Ammon's horn (tissue), 1 donor: ENCODE measurements around the gene ETV6.

Source experiments
- DNase-seq: peaks from one replicate; pipeline ENCODE4 v3.0.0-alpha.2; 2016; ENCODE audit warnings: low spot score

The ETV6 gene

DNA sequence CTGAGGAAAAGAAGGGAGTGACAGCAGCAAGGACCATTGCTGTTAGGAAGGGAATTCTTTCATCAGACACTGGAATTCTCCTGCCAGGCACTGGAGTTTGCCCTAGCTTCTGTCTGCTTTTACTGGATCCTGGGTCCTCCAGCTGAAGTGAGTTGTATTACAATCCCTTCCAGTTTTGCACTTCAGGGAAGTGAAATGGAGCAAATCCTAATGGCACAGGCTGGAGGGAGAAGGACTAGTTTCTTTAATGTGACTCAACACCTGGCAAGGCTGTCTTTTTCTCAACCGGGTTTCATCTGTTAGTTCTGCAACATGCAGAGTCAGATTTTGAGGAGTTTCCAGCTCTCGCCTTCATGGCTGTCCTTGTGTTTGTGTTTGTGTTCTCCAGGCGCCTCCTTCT is 45.8 kb downstream of the ETV6 start:
- DNase-seq: no peak

DNA sequence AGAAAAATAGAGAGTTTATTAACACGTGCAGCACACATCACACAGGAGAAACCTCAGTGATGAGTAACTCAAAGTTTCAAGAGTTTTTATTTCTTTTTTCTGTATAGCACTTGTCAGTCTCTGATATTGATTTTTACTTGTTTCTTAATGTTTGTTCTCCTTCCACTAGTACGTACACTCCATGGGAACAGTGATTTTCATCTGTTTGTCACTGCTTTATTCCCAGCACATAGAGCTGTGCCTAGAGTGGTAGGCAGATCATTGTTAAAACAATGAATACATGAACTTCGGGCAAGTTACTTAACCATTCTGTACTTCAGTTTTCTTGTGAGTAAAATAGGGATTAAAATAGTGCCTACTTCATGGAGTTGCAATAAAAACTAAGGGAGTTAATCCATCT is 46.6 kb downstream of the ETV6 start:
- no peak for DNase-seq

DNA sequence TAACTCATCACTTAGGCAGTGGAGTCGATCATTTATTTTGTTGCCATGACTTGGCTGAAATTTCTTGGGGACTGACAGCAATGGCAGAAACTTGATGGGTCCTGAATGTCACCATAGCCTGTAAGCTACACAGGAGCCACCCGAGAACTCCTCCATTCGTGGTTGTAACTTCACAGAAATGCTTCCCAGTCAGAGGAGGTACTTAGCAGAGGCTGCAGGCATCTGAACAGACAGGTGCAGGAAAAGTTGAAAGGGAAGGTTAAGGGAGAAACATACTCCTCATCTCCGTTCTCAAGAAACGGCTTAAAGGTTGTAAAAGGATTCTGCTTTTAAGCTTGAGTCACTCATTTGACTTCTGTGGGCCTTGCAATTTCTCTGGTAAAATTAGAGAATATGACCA is 47.7 kb downstream of the ETV6 start:
- DNase-seq: no peak

DNA sequence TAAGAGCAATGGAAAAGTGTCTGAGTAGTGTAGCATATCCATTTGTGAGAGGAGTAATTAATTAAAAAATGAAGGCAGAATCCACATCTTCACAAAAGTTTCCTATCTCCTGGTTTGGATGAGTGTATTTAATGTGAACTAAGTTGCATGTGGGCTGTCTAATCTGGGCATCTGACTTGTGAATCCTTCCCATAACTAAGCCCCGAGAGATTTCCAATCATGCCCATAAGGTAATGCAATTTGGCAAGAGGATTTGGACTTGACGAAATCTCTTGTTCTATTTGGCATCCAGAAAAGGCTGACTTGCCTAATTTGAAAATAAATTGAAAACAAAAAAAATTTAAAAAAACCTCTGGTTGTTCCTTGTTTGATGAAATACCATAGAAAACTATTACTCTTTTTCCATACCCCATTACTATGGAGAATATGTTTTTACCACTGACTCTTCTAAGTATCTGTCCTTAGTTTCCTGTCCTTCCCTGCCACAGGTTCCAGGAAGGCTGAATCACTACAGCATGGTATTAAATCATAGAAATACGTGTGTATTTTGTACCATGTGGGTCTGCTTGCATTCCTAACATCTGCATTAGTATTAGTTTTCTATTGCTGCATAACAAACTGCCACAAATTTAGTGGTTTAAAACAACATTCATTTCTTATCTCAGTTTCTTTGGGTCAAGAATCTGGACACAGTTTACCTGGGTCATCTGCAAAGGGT is 48.4 kb downstream of the ETV6 start:
- no peak for DNase-seq

DNA sequence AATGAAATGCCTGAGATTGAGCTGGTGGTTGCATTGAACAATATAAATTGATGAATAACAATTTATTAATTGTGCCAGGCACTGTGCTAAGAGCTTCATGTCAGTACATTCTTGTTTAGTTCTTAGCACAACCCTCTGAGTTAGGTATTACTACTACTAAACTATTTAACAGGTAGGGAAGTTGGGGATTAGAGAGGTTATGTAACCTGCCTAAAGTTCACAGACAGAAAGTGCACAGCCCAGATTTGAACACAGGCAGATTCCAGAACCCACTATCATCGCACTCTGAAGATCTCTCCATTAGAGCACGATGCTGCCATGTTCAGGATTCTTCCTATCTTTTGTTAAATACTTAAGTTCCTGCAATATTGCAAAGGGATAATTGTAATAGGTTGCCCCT is 49.3 kb downstream of the ETV6 start:
- DNase-seq: no peak

DNA sequence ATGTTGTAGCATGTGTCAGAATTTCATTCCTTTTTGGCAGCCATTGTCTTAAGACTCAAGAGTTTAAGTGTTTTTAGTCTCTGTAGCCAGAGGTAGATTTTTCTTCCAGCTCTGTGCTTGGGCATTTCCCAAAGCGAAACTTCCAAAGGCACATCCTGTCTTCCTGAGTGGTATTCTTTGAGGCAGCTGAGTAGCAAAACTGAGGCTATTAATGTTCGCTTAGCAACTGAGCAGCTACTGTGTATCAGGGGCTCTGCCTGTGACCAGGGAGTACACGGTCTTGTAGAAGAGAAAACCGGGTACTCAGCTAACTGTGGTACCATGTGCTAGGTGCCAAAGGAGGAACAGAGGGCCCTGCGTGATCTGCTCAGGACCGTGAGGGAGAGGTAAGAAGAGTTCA is 52.0 kb downstream of the ETV6 start:
- DNase-seq: no peak

DNA sequence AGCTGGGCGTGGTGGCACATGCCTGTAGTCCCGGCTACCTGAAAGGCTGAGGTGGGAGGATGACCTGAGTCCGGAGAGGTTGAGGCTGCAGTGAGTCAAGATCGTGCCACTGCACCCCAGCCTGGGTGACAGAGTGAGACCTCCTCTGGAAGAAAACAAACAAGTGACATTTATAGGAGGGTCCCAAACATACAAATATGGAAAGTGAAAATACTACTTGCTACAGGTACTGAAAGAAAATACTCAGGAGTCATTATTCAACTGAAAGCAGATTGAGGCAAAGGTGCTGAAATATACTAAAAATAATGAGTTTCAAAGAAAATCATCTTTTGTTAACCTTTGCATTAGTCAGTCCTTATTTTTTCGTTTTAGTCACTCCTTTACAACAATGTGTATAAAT is 53.5 kb downstream of the ETV6 start:
- no peak for DNase-seq

DNA sequence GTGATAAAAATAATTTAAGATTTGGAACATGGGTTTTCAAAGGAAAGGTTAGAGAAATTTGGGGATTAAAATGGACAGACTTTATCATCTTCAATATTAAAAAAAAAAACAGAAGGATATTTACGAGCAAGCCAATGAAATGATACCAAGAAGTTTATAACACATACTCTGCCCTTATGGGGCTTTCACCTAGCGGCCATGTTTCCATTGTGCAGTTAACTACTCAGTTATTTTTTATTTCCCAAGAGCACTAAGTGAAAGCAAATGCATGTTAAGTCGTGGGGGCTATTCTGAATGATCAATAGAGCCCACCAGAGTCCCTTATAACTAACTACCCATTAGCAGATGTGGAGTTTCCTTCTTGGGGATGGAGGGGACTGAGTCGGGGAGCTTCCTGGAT is 53.9 kb downstream of the ETV6 start:
- no peak for DNase-seq

DNA sequence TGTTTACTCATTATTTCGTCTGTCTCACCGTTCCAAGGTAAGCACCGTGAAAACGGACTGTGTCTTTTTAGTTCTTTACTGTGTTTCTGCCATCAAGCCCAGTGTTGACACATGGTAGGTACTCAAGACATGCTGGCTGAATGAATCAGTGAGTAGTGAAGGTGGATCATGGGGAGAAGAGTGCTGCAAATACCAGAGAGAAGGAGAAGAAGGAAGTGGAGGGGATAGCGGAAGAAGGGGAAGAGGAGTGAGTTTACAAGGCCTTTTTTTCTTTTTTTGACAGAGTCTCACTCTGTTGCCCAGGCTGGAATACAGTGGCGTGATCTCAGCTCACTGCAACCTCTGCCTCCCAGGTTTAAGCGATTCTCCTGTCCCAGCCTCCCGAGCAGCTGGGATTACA is 54.6 kb downstream of the ETV6 start:
- DNase-seq: no peak

DNA sequence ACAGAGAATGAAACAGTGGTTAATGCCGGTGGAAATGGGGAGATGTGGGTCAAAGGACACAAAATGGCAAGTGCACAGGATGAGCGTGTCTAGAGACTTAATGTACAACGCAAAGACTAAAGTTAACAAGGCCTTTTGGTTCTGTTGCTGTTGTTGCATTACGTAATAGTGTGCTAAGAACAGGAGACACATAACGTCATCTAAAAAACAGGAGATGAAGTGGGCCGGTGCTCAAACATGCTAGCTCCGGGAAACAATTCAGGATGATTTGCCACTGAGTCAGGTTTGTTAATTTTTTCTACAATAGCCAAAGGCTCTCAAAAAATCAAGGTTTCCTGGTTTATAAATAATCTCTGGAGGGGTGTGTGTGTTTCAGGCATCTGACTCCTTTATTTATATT is 55.5 kb downstream of the ETV6 start:
- DNase-seq: no peak

DNA sequence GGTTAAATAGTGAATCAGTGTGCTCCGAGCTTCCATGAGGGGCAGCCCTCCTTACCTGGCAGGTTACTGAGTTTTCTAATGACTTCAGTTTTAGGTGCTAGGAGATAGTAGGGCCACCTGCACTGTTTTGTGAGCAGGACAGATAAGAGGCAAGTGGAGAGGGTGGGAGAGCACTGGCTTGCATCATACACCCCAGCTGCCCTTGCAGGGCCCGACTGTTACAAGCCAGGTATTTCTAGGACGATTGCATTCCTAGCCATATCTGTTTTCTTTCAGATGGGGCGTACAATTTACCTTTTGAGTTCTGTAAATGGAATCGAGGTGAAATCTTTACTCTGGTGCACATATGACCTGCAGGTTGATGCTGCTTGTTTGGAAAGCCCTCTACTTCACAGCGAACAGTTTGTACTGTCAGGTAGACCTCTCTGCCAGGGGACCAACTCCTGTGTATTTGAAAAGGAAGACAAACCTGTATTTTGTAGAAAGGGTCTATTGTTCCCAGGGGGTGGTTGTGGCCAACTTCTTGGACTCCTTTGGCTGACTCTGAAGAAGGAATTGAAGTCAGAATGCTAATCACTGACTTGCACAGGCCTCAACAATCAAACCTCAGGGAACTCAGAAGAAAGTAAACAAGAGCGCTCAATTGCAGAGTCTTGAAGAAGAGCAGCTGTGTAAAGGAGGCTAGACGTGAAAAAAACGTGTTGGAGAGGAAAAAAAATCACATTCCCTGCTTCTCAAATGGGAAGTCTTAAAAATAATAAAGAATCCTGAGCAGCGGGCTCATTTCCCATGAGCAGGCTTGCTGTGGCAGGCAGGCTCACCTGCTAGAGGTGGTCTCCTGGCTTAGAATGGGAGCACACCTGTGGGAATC is 57.3 kb downstream of the ETV6 start:
- DNase-seq: no peak

DNA sequence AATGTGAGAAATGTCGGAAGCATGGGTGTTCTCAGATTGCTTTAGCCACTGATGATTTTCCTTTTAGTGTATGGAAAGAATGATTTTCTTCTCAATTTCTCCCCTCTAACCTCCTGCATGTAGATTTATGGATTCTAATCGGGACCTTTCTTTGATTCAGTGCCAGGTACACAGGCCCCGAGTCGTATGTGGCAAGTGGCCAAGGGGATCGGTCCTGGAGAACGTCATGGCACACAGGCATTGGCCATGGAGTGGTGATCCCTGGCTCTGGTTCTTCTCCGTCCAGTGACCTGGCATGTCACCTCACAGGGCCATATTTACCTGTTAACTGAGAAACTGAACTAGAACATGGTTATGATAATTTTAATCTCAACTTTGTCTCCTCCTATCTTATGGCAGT is 58.1 kb downstream of the ETV6 start:
- DNase-seq: no peak

DNA sequence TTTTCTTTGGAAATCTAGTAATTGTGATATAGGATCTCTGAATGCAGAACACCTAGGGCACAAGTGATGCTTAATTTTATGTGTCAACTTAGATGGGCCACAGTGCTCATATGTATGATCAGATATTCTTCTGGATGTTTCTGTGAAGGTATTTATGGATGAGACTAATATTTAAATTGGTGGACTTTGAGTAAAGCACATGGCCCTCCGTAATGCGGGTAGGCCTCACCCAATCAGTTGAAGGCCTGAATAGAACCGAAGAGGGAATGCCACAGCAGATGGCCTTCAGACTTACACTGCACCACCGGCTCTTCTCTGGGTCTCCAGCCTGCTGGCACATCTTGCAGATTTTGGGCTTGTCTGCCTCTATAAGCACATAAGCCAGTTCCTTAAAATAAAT is 60.0 kb downstream of the ETV6 start:
- DNase-seq: no peak

DNA sequence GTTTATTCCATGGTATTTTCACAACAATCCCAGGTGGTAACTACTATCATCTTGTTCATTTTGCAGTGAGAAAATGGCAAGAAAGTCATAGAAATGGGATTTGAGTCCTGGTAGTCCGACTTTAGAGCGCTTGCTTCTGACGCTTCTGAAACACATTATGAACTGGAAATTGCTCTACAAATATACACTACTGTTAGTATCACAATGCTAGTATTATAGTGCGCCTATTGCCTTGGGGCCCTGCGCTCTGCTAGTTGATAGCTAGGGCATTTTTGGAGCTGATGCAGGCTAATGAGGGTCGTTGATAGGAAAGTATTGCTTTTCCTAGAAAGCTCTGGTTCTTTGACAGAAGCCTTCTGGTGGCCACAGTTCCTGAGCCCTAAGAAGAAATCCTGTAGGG is 61.0 kb downstream of the ETV6 start:
- no peak for DNase-seq

DNA sequence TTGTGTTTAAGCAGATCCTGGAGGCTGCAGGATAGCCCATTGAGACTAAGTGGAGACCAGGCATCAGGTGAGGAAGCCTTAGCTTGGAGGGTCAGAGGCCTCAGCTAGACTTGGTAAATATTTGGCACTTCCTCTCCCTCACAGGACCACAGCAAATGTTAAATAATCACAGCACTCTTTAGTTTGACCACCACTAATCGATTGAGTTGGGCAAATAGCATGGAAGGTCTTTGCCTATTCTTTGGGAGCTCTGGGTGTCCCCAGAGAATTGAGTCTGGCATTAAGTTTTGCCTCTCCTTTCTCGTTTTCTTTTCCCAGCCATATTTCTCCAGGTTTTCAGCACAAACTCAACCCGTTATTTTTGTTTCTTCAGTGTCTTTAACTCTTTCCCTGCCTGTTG is 61.4 kb downstream of the ETV6 start:
- no peak for DNase-seq

DNA sequence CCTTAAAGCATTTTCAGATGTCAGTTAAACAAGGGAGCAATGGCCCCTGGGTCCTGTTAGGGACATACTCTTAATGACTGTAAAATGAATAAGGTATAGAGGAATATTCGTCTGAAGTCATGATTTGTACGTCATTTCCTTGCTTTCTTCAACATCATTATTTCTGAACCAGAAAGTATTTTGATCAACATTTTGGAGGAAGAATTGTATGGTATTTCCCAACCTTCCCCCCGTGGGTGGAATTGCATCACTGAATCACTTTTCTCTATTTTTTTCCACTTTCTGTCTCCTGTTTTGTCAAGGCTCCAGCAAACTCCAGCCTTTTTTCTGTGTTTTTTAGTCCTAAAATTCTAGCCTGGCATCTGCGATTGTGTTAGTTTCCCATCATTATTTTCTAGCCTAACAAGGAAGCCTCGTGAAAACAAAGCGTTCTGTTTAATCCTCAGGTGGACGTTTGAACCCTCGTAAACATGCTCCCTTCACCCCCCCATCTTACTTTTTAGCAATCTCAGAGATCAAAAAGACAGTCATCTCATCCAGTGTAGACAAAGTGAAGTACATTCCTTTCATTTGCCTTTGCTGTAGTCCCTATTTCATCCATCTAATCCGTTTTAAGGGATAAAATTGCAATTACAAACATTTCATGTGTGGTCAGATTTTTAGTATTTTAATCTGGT is 62.3 kb downstream of the ETV6 start:
- DNase-seq: no peak

DNA sequence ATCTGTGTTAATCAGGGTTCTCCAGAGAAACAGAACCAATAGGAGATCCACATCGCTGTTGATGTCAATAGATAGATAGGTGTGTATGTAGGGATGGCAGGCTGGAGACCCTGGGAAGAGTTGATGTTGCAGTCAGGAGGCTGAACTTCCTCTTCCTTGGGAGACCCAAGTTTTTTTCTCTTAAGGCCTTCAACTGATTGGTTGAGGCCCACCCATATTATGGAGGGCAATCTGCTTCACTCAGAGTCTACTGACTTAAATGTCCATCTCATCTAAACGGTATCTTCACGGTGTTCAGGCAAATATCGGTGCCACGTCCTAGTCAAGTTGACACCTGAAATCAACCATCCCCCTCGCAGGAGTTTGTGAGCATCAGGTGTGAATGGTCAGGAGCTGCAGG is 63.0 kb downstream of the ETV6 start:
- DNase-seq: no peak

DNA sequence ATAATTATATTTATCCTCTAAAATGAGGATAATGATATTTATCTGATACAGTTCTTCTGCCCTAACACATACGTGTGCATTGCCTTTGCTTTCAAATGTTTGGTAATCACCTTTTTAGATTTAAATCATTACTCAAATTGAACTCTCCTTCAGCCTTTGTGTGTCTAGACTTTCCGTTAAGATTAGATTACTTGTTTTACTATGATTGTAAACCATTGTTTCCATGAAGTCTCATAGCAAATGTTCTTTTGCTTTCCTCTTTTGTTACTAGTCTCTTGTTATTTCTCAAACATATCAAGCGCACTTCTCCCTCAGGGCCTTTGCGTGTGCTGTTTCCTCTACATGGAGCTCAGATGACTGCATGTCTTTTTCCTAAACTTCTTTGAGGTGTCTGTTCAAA is 63.7 kb downstream of the ETV6 start:
- DNase-seq: no peak

DNA sequence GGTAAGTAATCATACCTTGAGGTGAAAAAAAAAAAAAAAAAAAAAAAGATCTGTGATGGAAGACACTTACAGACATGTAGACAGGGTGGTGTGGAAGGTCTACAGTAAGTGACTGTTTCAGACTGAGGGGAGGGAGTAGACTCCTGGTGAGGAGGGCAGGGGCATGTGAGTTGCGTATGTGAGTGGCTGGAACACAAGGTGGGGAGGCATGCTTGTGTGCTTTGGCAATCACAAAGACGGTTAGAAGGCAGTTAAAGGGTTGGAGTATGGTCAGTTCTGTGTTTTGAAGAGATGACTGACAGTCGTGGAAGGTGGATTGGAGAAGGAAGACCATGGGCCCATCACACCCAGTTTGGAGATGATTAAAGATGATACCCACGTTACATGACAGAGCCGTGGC is 65.2 kb downstream of the ETV6 start:
- no peak for DNase-seq

DNA sequence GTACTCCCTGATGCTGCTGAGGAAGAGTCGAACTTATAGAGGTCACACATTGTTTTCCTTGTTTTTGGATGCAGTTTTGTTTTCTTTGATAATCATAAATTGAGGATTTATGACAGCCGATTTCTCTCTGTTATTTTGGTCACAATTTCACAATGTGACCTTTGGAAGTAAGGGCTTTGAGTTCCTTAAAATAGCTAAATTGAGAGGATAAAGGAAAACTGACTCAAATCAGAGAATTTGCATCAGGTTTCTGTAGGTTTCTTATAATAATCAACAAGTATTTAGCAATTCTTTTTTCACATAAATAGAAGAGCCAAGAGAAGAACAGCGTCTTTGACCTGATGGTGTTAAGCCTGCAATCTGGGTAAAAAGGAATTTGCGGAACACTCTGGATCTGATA is 66.1 kb downstream of the ETV6 start:
- DNase-seq: no peak

DNA sequence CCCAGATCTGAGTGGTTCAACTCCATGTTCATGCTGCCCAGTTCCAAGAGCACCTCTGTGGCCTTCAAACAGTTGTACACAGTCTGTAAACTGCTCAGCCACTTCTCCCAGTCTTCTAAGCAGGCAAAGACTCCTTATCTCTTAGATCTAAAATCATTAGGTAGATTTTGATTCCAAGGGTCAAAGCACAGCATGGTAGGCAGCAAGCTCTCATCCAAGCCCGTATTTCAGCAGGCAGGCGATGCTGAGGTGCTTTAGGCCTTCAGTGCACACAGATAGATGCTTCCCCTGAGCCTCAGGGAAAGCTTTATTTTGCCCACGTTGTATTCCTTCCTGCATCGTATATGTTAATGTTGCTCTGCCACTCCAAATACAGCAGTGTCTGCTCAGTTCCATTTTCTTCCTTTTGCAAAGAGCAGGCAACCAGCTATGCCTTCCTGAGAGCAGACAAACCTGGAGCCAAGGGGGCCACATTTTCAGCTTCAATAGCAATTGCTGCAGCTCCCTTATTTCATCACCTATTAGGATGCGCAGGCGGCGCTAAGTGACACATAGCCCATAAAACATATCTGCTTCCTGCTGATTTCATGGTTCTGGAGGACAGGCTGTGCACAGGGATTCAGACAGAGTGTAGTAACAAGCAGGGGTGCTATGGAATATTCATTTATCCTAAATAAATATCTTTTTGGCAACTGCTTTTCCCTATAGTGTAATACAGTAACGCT is 67.5 kb downstream of the ETV6 start:
- no peak for DNase-seq

DNA sequence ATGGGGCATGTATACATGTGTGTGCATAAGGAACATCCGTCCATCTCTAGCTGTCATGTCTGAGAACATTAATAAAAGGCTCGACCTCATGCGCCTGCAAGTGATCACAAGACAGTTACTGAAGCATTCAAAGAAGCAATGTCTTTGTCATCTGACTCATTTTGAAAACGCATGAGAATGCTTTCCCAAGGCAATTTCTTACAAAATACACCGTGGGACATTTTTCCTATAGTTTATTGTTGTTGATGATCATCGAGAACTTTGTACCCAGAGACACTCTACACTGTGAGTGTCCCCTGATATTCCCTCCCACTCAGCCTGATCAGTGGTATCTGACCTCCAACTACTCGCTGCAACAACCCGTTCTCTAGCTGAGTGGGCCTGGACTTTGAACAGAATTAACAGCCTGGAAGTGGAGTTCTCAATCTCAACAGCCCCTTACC is 68.1 kb downstream of the ETV6 start:
- no peak for DNase-seq
